Endothelial cell of umbilical vein (primary cell): ENCODE measurements around the gene SLC30A2. TPM values are rescaled to one million over a fixed set of nuclear protein-coding genes. Genes with fewer than 3 reads are reported as not detected.

Experiments used
- BruUV-seq: library from RNA; stranded (reverse); fragments of 400-500 nt; replicated peaks from 2 replicates; lab custom pipeline; 2021; lab: Mats Ljungman, UMichigan
- CTCF ChIA-PET: fragments of 300-600, 350-600 bp; sonication (Branson Sonifier 250); formaldehyde crosslinking; loops from one replicate; lab custom pipeline; 2021; ENCODE audit warnings: antibody characterized with exemption, inconsistent platforms; lab: Charles Lee
- POLR2A ChIA-PET: fragments of 300-600, 350-600 bp; sonication (Branson Sonifier 250); formaldehyde crosslinking; loops from one replicate; lab custom pipeline; 2021; ENCODE audit warnings: antibody characterized with exemption, inconsistent platforms; lab: Charles Lee
- DNase-seq: peaks from one replicate; pipeline ENCODE4 v3.0.0-alpha.2; 2011; ENCODE audit warnings: low read depth, low spot score
- FAIRE-seq: peaks from 2 replicates; lab custom pipeline; 2011; peaks lifted over from hg19 to GRCh38; lab: Jason Lieb, UNC
- H2AFZ ChIP-seq: 2 replicates; pipeline ENCODE4 v1.6.0; 2012; ENCODE audit warnings: low read depth, low read length, control low read depth, inconsistent platforms
- H3K27ac ChIP-seq: 2 replicates; pipeline ENCODE4 v1.5.1; 2011; ENCODE audit warnings: low read depth, mild to moderate bottlenecking, control low read depth, low read length, moderate library complexity; ENCODE audit not compliant: insufficient read depth
- H3K27me3 ChIP-seq, 2 experiments: 2 replicates each; pipeline versions ENCODE4 v1.6.0 to v1.6.1; 2011; ENCODE audit warnings: low read length in 2 of 2, mixed read lengths in 1 of 2; ENCODE audit not compliant: control insufficient read depth in 2 of 2, insufficient read depth in 2 of 2
- H3K36me3 ChIP-seq, 2 experiments: 2 replicates in 1 of 2; 3 replicates in 1 of 2; pipeline ENCODE4 v1.5.1; 2011; ENCODE audit warnings: low read length in 2 of 2, mild to moderate bottlenecking in 1 of 2, moderate library complexity in 1 of 2; ENCODE audit not compliant: control insufficient read depth in 2 of 2, insufficient read depth in 2 of 2; ENCODE audit errors: extremely low read depth in 1 of 2
- H3K4me1 ChIP-seq: 3 replicates; pipeline ENCODE4 v1.5.1; 2011; ENCODE audit warnings: mild to moderate bottlenecking, low read length; ENCODE audit not compliant: control insufficient read depth, insufficient read depth; ENCODE audit errors: extremely low read depth
- H3K4me2 ChIP-seq: 2 replicates; pipeline ENCODE4 v1.6.1; 2011; ENCODE audit warnings: low read length, control low read depth, mixed read lengths; ENCODE audit not compliant: insufficient read depth
- H3K4me3 ChIP-seq, 3 experiments: fragments of 200-600 bp in 1 of 3; sonication (generic), shearing (Covaris generic) in 1 of 3; replicated peaks in 1 of 3; 2 replicates each; pipeline ENCODE4 v1.5.1; 2011 to 2016; ENCODE audit warnings: control low read depth in 3 of 3, low read length in 3 of 3, mild to moderate bottlenecking in 2 of 3, inconsistent platforms in 1 of 3, low read depth in 1 of 3, moderate library complexity in 1 of 3; ENCODE audit not compliant: insufficient read depth in 1 of 3
- H3K79me2 ChIP-seq: 2 replicates; pipeline ENCODE4 v1.6.0; 2012; ENCODE audit warnings: low read length, inconsistent platforms; ENCODE audit not compliant: control insufficient read depth, insufficient read depth
- H3K9ac ChIP-seq: replicated peaks from 2 replicates; pipeline ENCODE3; 2011; ENCODE audit warnings: low read length, control low read depth; ENCODE audit not compliant: insufficient read depth; ENCODE audit errors: extremely low read depth
- H3K9me1 ChIP-seq: replicated peaks from 3 replicates; pipeline ENCODE4 v1.6.0; 2011; ENCODE audit warnings: mild to moderate bottlenecking, low read length; ENCODE audit not compliant: control insufficient read depth, insufficient read depth; ENCODE audit errors: extremely low read depth
- H3K9me3 ChIP-seq: replicated peaks from 2 replicates; pipeline ENCODE4 v1.5.1; 2012; ENCODE audit warnings: low read length, inconsistent platforms; ENCODE audit not compliant: control insufficient read depth, insufficient read depth
- H4K20me1 ChIP-seq: replicated peaks from 2 replicates; pipeline ENCODE3; 2011; ENCODE audit warnings: mild to moderate bottlenecking, low read length; ENCODE audit not compliant: control insufficient read depth, insufficient read depth; ENCODE audit errors: extremely low read depth
- CTCF ChIP-seq, 2 donors: IDR thresholded peaks; 1 replicate in 1 of 2; 2 replicates in 1 of 2; pipeline ENCODE4 v1.5.1; 2011; ENCODE audit warnings: low read length in 2 of 2, mild to moderate bottlenecking in 2 of 2, moderate library complexity in 2 of 2, control low read depth in 1 of 2, inconsistent platforms in 1 of 2, low read depth in 1 of 2; ENCODE audit not compliant: insufficient read depth in 1 of 2; ENCODE audit errors: extremely low read depth in 1 of 2
- EZH2 ChIP-seq: IDR thresholded peaks from 2 replicates; pipeline ENCODE4 v1.6.1; 2012; ENCODE audit warnings: borderline replicate concordance, low read depth, mild to moderate bottlenecking, moderate library complexity, low read length, inconsistent platforms; ENCODE audit not compliant: severe bottlenecking
- FOS ChIP-seq: IDR thresholded peaks from 2 replicates; pipeline ENCODE4 v1.6.1; 2011; ENCODE audit warnings: mild to moderate bottlenecking, low read length, moderate library complexity, borderline replicate concordance; ENCODE audit not compliant: insufficient read depth
- GATA2 ChIP-seq: IDR thresholded peaks from 2 replicates; pipeline ENCODE4 v1.7.0; 2011; ENCODE audit warnings: low read depth, mild to moderate bottlenecking, moderate library complexity, mixed read lengths, low read length; ENCODE audit not compliant: insufficient read length, insufficient read depth
- JUN ChIP-seq: IDR thresholded peaks from 2 replicates; pipeline ENCODE4 v1.6.1; 2011; ENCODE audit warnings: borderline replicate concordance, low read depth; ENCODE audit not compliant: insufficient read length, insufficient read depth
- MAX ChIP-seq: IDR thresholded peaks from 2 replicates; pipeline ENCODE4 v1.6.1; 2011; ENCODE audit not compliant: insufficient read depth, insufficient read length
- MYC ChIP-seq: IDR thresholded peaks from one replicate; pipeline ENCODE4 v1.6.1; 2011; ENCODE audit warnings: mild to moderate bottlenecking, low read depth, low read length
- POLR2A ChIP-seq: IDR thresholded peaks from 2 replicates; pipeline ENCODE4 v1.6.1; 2012; ENCODE audit warnings: low read depth, mild to moderate bottlenecking, control low read depth, low read length
- POLR2AphosphoS5 ChIP-seq: IDR thresholded peaks from 2 replicates; pipeline ENCODE4 v1.6.1; 2012; ENCODE audit warnings: low read depth, mild to moderate bottlenecking, control low read depth, low read length, moderate library complexity; ENCODE audit not compliant: insufficient read depth
- dilution Hi-C: fragments of 300-500 bp; cut with MboI; formaldehyde crosslinking; loops from one replicate; pipeline ENCODE4 v1.15.0; 2019; ENCODE audit warnings: low sequenced_read_pairs; ENCODE audit not compliant: extremely low pct_ligation_motif_present
- intact Hi-C: fragments of 100-400 bp; cut with micrococcal nuclease; formaldehyde crosslinking; loops from one replicate; pipeline ENCODE4 v1.10.0; 2022
- polyA plus RNA-seq, 4 experiments: library from polyadenylated mRNA; depleted of rRNA in 3 of 4; stranded (reverse) in 3 of 4; unstranded in 1 of 4; fragments of >200 nt; gene quantifications; 2 replicates each; pipeline versions ENCODE4 v1.2.1 to v1.2.3, GENCODE V29; 2011 to 2012; ENCODE audit warnings: missing spikeins in 1 of 4
- total RNA-seq: library from RNA; stranded (reverse); gene quantifications from 2 replicates; pipeline ENCODE4 v1.2.3, GENCODE V29; 2021

Gene SLC30A2
- total and polyA plus RNA-seq, 2 donors (not counting 3 experiments of a cell fraction or from before 2014, with no cell fraction given), result not detected

- no peaks in the 10 kb centered on the region for H4K20me1 ChIP-seq
- POLR2A ChIA-PET, result no interaction called here
- H3K27ac ChIP-seq, result no peak overlapping the region
- CTCF ChIA-PET, result interaction anchor here (0.7 to 1.6 kb wide), 3 partner anchors 17 to 400 kb away, joined by 3 to 5 read pairs (median 3); partner anchors contain the start of gene PAFAH2
- no peaks in the 10 kb centered on the region for H3K4me1 ChIP-seq
- H3K9ac ChIP-seq, result no peak overlapping the region
- intact Hi-C loops (no loop called here), dilution Hi-C loops (no loop called here)
- H3K9me1 ChIP-seq, result no peaks in the 10 kb centered on the region
- no peak overlapping the region for H2AFZ ChIP-seq
- BruUV-seq, result no TSS peak
- H3K27me3 ChIP-seq, result peaks cover 2 to 4% of the 10 kb centered on the region in 2 experiments
- no peaks in the 10 kb centered on the region for H3K9me3 ChIP-seq
- H3K36me3 ChIP-seq, result no peaks in the 10 kb centered on the region
- H3K4me2 ChIP-seq, result no peak overlapping the region
- TF ChIP-seq JUN, result no peak
- no peak for TF ChIP-seq FOS
- TF ChIP-seq GATA2, result no peak
- TF ChIP-seq POLR2A, result no peak
- no peak for TF ChIP-seq EZH2
- TF ChIP-seq POLR2AphosphoS5, result no peak
- no peak for TF ChIP-seq CTCF (IDR thresholded peaks at IDR 0.05; ENCODE audit: extremely low read depth in 1 of 2, insufficient read depth in 1 of 2, low read depth in 1 of 2, low read length in 2 of 2)
- TF ChIP-seq MAX, result no peak
- TF ChIP-seq MYC, result no peak
- H3K79me2 ChIP-seq, result no peaks in the 10 kb centered on the region
- DNase-seq (no peak), FAIRE-seq (no peak)
- no peak overlapping the region for H3K4me3 ChIP-seq
Measured at GRCh38 chr1:26016953-26017545, 28.9 kb downstream of the SLC30A2 start.
